ACHN (cell line): ENCODE measurements around the gene GPD2.

Experiments
- DNase-seq: peaks from one replicate; pipeline ENCODE4 v3.0.0-alpha.2; 2015
- in situ Hi-C: cut with HindIII; loops from 2 replicates; pipeline ENCODE4 v1.10.0; 2017; ENCODE audit warnings: low sequenced_read_pairs, low pct_ligation_motif_present, low pct_unique_long_range_greater_than_20kb

GPD2 gene

DNA sequence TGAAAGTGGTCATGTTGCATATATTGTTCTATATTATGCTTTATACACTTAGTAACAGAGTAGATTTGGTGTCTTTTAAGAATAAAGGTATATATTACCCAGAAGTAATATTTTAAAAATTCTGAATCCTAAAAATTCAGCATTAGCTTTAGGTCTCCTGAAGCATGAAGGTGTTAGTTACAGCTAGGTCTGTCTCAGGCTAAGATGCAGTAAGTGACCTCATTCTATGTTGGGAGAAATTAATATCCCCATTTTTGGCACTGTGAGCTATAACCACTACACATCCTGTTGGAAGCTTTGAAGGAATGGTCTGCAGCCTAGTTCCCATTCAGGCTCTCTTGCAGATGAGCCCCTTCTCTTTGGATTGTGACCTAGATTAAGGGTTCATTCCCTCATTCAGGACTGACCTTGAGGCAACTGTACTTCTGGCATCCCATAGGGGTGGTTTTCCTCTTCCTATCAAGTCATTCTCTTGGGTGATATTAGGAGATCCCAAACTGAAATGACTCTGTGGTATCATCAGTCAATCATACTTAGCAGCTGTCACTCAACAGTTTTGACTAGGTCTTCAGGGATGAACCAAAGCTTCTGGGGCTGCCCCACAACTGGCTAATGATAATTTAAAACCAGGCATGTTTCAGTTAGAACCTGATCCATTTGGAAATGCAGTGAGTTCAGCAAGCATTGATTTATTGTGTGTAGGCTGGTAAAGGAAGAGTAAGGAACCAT is 117.7 kb downstream of the GPD2 start:
- in situ Hi-C loops = no loop called here
- DNase-seq = no peak

DNA sequence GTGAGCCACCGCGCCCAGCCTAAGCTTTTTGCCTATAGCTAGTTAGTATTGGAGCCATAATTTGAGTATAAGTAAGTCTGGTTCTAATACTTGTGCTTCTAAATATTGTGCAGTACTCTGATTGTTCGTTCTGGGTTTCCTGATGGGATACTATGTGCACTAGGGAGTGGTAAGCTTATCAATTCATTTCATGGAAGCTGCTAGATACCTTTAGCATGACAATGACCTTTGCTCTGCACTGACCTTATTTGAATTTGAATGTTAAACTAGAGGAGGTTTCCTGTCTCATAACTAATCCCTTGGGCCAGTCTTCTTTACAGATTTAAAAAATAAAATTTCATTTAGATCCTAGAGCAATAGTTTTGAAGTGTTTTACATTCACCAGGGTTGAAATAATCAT is 125.1 kb downstream of the GPD2 start:
- in situ Hi-C loops = no loop called here
- DNase-seq = no peak

- in situ Hi-C loops = no loop called here
- no peak for DNase-seq
Observed at GRCh38 chr2:156562124-156562523, 125.9 kb downstream of the GPD2 start.

DNA sequence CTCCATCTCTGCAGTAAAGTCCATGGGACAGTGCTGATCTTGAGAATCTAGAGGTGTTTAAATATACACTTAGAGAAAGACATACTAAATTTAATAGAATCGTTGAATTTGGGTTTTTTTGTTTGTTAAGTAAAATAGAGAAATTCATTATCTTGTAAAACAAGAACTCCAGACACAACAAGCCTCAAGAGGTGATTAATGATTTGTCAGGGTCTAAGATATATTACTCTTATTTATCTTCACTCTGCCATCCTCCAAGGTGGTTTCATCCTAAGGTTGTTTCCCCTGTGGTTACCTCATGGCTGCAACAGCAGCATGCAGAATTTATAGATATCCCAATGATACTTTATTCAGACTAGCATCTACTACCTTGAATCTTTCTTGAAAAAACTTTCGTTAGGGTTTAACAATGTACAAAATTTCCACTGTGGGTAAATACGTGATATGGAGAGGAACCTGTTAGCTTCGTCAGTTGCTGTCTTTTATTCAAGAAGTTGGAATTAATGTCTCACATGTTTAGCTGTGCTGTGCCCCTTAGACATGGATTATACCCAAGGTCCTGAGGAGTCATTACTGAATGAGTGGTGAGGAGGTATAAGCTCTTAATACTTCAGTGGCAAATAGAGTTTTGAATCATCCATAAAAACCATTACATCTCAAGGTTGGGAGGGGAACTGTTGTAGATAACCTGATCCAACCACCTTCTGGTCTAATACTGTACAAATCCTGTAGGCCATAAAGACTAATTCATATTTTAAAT is 128.0 kb downstream of the GPD2 start:
- in situ Hi-C loops = no loop called here
- no peak for DNase-seq

DNA sequence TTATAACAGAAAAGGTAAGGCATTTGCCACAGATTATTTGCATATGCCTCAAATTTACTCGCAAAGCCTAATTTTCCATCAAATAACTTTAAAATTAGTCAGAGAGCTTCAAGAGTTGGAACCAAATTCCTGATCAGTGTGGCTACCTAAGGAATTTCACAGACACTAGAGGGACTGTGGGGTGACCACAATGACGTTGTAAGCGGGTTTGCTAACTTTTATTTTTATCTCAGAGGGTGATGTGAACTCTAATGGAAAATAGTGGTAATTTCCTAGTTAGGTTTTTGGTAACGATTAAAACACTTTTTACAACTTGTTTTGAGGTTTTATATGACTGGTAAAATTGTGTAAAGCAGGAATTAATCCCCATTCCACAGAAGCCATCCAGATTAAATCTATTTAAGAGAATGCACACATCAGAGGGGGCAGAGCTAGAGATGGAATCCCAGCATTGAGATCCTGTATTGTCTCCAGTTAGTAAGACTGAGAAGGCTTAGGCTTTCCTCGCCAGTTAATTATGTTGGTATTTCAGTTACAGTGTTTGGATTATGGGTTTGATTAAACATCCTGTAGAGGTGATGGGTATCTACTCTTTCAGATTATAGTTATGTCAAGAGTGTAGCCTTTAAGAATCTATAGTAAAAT is 129.0 kb downstream of the GPD2 start:
- in situ Hi-C loops = no loop called here
- DNase-seq = peak; percentile 15

DNA sequence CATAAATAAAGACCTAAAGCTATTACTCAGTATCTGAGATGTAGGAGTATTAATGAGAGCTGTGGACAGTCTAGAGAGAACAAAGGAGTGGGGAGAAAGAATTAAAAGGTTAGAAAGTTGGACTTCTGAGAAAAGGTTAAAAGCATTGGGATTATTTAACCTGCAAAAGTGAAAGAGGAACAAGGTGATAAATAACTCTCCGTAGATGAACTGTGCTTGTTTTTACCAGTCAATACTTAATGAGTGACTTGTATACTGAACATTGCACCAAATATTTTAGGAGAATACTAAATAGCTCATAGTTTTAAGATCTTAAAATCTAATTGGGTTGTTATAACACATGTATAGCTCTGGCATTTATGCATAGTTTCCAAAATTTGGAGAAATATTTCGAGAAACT is 137.5 kb downstream of the GPD2 start:
- in situ Hi-C loops = no loop called here
- DNase-seq = no peak

DNA sequence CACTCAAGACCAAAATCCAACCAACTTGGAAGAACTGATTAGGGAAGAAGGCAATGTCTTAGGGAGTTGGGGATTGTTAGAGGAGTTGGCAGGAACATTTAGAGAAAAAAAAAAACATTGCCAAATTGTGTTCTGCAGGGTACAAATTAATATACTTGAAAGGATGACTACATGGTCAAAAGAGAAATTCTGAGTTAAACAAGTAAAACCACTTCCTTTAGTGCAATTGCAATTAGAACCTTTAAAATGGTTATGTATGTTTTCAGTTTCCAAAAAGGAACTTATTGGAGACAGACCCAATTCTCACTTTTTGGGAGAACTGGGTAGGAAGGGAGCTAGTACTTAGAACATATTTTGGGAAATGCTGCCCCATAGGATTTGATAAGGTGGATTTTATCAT is 137.9 kb downstream of the GPD2 start:
- in situ Hi-C loops = no loop called here
- no peak for DNase-seq

- no peak for DNase-seq
- in situ Hi-C loops = loop anchor here (25.0 kb wide), 1 partner anchor 239 kb away; the partner anchor contains the start of gene NR4A2
Observed at GRCh38 chr2:156576005-156576404, 139.8 kb downstream of the GPD2 start.

- in situ Hi-C loops = loop anchor here (25.0 kb wide), 1 partner anchor 243 kb away; the partner anchor contains the start of gene NR4A2
- DNase-seq = no peak
Observed at GRCh38 chr2:156580501-156580900, 144.3 kb downstream of the GPD2 start.

DNA sequence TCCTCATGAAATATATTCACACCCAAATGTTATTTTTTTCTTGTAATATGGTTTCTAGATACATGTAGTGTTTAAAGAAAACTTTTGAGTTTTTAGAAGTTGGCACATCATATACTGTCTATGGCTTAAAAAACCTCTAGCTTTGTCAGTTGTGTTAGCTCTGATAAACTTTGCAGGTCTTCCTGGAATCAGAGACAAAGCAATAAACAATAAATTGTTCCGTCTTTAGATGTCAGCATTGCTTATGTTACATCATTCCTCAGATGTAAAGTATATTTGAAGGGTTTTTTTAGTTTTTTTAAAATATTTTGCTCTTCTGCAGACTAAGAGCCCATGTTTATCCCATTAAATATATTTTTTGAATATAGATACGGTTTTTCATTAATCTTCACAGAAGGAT is 145.1 kb downstream of the GPD2 start:
- in situ Hi-C loops = loop anchor here (25.0 kb wide), 1 partner anchor 244 kb away; the partner anchor contains the start of gene NR4A2
- DNase-seq = no peak

DNA sequence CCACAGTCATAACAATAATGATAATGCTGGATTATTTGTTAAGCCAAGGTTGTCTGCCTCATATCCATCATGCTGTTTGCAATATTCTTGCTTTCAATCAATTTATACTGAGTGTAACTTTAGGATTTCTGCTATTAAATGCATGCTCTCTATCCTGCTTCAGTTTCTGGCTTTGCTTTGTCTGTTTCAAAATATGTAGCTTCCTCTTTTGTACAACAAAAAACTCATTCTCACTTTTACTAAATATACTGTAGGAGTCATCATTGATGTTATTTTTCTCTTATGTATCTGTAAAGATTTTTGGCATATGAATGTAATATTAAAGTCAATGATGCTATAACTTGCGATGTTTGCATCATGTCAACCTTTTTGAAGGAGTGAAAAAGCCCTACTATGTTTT is 149.3 kb downstream of the GPD2 start:
- in situ Hi-C loops = loop anchor here (25.0 kb wide), 1 partner anchor 248 kb away; the partner anchor contains the start of gene NR4A2
- no peak for DNase-seq

DNA sequence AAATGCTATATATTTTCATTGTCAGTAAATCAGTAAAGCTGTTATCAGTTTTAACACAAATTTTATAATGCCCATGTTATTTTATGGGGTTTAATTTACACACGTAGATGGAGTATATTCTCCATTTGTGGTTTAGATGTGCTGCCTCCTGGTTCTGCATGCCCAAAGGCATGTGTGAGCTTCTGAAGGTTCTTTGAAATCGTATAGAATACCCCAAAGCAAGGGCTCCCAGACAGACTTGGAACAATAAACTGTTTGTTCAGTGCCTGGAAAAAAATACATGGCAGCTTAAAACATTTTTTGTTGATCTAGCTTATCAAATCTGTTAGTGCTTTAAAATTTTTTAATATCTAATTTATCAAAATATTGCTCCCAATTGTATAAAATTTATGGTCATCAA is 150.4 kb downstream of the GPD2 start:
- DNase-seq = no peak
- in situ Hi-C loops = loop anchor here (25.0 kb wide), 1 partner anchor 249 kb away; the partner anchor contains the start of gene NR4A2

- peak; percentile 61 for DNase-seq
Observed at GRCh38 chr2:156589381-156590079, 153.4 kb downstream of the GPD2 start.

DNA sequence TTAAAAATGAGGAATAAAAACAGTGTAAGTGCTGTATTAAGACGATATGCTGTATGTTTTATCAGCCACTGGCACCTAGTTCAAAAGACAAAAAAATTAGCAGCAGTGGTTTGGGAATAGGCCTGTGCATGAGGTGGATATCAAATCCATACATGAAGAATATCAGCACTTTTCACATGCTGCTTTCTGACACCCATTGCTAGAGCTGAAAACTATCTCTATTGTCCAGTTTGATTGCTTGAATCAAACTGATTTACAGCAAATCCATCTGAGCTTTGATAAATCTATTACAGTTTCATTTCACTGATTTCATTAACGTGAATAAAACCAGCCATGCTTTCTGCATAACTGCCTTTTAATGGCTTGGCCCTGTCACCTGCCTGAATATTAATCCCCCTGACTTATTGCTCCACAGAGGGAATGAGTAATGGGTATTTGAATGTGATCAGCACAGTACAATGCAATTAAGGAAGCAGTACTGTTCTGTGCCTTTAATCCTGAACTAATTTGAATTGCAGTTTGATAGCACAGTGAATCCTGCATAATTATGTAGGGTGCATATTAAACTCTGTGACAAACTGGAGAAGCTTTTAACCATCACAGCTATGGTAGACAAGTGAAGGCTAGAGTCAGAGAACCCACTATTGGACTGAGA is 154.0 kb downstream of the GPD2 start:
- in situ Hi-C loops = loop anchor here (25.0 kb wide), 1 partner anchor 253 kb away; the partner anchor contains the start of gene NR4A2

More at GRCh38 chr2:156589381-156590079, 153.4 kb downstream of the GPD2 start:
- in situ Hi-C loops = loop anchor here (25.0 kb wide), 1 partner anchor 252 kb away; the partner anchor contains the start of gene NR4A2

DNA sequence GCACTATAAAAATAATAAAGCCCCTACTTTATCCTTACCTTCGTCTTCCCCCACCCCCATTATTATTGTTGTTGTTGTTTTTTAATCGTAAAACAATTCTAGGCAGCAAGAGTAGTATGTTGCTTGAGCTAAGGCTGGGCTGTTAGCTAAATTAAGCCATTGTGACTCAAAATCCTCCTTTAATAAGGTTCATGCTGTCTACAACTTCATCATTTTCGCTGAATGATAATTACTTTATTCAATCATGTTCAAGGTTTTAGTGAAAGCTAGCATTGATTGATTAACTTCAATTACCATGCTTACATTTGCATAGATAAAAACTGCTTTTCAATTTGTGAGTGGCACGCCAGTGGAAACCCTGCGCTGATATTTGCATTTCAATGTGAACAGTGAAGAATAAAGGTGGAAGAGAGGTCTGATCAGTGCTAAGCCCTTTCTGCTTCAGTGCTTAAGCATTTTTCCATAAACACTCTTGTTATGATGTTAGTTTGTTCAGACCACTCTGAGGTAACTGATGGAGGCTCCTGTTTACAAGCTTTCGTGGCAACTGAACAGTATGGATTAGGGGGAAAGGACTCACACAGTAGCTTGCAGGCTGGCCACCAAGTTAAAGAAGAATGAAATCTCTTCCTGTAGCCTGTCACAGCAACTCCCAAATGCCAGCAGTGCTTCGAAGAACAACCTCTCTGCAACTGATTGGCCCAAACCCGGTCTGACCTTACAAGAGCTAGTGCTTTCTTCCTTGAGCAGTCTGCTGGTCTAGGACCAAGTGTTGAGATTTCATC is 156.8 kb downstream of the GPD2 start:
- no peak for DNase-seq
- in situ Hi-C loops = loop anchor here (25.0 kb wide), 1 partner anchor 256 kb away; the partner anchor contains the start of gene NR4A2

More for the DNA sequence above, 154.0 kb downstream of the GPD2 start:
- DNase-seq = no peak

GRCh38 chr2:156593594-156593921 is 157.4 kb downstream of the GPD2 start:
- no peak for DNase-seq
- in situ Hi-C loops = loop anchor here (25.0 kb wide), 1 partner anchor 256 kb away; the partner anchor contains the start of gene NR4A2

- no peak for DNase-seq
- in situ Hi-C loops = loop anchor here (25.0 kb wide), 1 partner anchor 261 kb away; the partner anchor contains the start of gene NR4A2
Observed at GRCh38 chr2:156598563-156598962, 162.4 kb downstream of the GPD2 start.
